GM13977 (cell line): ENCODE measurements around the gene PRKCZ.

Source experiments
- DNase-seq: peaks from one replicate; pipeline ENCODE4 v3.0.0; 2012; ENCODE audit warnings: low spot score
- CTCF ChIP-seq: IDR thresholded peaks from 2 replicates; pipeline ENCODE4 v1.5.1; 2012; ENCODE audit warnings: mild to moderate bottlenecking, control low read depth; ENCODE audit not compliant: insufficient read depth; ENCODE audit errors: extremely low read depth, missing control alignments
- in situ Hi-C: fragments of 300-500 bp; cut with MboI; formaldehyde crosslinking; loops from one replicate; pipeline ENCODE4 v1.12.0; 2022; ENCODE audit warnings: low sequenced_read_pairs, low pct_unique_long_range_greater_than_20kb, mixed read lengths, inconsistent platforms; ENCODE audit not compliant: unreplicated experiment

Gene PRKCZ

DNA sequence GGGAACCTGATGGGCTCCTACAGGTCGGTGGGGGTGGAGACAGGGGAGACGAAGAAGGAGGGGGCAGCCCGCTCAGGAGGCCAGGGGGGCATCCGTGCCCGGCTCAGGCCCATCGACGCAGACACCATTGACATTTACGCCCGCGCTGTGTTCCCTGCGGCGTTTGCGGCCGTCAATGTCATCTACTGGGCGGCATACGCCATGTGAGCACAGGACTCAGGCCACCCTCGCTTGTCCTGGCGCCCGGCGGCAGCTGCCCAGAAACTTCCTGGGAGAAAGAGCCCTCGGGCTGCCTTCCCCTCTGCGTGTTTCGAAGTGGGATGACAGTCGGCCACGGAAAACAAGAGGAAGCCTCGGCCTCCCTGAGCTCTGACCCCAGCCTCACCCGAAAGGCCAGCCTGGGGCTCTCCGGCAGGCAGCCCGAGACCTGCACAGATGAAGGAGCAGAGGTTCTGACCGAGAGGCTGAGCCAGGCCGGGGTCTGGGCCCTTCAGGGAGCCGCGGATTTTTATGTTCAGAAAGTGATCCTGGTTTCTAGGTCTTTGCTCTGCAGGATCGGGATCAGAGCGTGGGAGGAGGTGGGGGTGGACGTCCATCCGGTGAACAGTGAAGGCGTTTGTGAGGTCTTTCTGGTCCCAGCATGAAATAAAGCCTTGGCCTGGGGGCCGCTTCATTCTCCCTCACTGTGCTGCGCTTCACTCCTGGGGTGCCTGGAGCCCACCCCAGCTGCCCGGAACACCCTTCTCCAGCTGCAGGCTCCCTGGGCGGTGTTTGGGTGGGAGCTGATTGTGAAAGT, 19.9 kb upstream of the PRKCZ start:
- TF ChIP-seq CTCF = no peak
- DNase-seq = no peak
- in situ Hi-C loops = no loop called here

DNA sequence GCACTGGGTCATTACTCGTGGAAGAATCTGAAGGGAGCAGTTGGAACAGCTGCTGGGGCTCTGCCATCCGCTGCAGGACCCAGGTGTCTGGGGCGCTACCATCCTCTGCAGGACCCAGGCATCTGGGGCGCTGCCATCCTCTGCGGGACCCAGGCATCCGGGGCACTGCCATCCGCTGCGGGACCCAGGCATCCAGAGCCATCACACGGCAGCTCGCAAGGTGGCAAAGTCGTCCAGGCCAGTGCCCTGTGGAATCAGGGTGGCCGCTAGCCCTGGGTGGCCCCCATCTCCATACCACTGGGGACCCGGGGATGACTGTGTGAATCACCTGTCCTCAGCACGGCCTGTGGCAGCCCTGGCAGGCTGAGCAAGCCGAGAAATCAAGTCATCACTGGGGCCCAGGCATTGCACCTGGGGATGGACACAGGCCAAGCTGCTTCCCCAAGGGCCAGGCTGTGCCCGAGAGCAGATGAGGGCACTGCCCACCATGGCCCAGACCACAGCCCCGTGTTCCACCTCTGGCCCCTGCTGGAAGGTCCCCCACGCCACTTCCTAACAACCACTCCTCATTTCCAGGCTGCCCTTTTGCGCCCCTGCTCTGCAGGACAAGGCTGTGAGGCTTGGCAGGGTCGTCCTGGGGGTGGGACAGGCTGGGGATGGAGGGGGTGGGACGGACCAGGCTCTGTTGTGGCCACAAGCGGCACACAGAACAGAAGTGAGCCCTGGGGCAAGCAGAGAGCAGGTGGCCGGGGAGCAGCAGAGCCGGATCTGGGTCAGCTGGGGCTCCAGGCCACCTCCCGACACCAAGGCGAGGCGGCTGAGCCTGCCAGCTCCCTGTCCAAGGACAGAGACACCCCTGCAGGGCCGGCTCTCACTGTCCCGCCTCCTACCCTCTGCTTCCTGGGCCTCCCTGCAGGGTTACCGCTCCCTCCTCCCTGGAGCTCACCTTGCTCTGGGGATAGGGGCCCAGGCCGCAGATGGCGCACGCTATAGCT, 18.4 kb upstream of the PRKCZ start:
- no peak for TF ChIP-seq CTCF
- DNase-seq = no peak
- in situ Hi-C loops = no loop called here

GRCh38 chr1:2032737-2033136, 17.5 kb upstream of the PRKCZ start:
- no peak for DNase-seq
- no peak for TF ChIP-seq CTCF
- in situ Hi-C loops = no loop called here

DNA sequence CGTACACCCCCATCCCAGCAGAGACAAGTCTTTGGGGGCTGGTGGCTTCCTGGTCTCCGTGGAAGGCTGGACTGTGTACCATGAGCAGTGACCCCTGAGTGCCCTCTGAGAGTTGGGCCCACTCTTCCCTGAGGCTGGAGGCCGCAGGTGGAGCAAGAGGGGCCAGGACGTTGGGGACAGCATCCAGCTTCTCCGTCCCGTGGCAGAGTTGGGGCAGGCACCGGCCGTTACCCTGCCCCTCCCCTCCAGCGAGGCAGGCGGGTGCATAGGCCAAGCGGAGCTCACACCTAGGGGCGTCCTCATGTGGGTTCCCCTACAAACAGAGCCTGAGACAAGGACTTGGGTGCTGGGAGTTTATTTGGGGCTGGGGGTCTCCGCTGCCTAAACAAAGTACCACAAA, 17.0 kb upstream of the PRKCZ start:
- TF ChIP-seq CTCF = no peak
- in situ Hi-C loops = no loop called here
- DNase-seq = no peak

- in situ Hi-C loops = no loop called here
- no peak for DNase-seq
- no peak for TF ChIP-seq CTCF
Measured at GRCh38 chr1:2036287-2036686, 13.9 kb upstream of the PRKCZ start.

DNA sequence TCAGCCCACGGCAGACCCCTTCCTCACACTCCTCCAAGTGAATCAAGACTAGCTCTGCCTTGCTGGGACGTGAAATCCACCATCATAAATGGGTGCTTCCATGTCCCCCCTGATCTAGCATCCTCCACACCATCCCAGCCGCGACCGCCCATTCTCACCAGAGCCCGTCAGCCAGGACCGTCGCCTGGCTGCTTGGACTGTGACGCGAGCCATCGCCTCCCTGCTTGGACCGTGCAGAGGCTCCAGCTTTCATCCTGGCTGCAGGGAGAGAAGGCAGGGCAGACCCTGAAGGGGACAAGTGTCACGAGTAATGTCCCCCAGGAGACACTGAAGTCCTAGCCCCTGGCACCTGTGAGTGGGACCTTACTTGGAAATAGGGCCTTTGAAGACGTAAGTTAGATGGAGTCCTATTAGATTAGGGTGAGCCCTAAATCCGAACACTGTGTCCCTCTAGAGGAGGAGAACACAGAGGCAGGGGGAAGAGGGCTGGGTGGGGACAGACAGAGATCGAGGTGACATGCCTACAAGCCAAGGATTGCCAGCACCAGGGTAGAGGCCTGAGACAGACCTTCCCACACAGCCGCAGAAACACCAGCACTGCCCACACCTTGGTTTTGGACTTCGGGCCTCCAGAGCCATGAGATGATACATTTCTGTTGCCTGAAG, 12.8 kb upstream of the PRKCZ start:
- no peak for TF ChIP-seq CTCF
- in situ Hi-C loops = no loop called here
- no peak for DNase-seq
